ENCODE measurements around the gene CDA.

DNA sequence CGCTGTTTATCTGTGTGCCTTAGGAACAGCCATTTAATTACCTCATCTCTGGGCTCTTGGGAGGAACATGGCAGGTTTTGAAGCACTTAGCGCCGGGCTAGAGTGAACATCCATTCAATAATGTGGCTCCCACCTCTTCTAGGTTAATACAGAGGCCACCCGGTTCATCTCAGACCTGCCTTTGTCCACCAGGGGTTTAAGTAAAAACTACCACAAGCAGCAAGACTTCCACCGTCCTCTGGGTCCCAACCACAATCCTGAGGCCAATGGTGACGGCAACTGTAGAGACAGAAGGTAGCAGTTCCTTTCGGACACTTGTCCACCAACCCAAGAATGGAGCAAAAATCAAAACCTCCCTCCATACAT is 73.2 kb downstream of the CDA start:
- TF ChIP-seq, protein P1, sequence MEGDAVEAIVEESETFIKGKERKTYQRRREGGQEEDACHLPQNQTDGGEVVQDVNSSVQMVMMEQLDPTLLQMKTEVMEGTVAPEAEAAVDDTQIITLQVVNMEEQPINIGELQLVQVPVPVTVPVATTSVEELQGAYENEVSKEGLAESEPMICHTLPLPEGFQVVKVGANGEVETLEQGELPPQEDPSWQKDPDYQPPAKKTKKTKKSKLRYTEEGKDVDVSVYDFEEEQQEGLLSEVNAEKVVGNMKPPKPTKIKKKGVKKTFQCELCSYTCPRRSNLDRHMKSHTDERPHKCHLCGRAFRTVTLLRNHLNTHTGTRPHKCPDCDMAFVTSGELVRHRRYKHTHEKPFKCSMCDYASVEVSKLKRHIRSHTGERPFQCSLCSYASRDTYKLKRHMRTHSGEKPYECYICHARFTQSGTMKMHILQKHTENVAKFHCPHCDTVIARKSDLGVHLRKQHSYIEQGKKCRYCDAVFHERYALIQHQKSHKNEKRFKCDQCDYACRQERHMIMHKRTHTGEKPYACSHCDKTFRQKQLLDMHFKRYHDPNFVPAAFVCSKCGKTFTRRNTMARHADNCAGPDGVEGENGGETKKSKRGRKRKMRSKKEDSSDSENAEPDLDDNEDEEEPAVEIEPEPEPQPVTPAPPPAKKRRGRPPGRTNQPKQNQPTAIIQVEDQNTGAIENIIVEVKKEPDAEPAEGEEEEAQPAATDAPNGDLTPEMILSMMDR (IDR thresholded peaks at IDR 0.05) = no peak
- TF ChIP-seq POLR2AphosphoS5 (IDR thresholded peaks at IDR 0.05) = no peak

All from upper lobe of left lung (tissue), 4 donors.